NOMO-1 treated with DMSO at 0.1 percent for 48 hours (cell line): Measurements from ENCODE around the gene SCGB1A1.
A peak's percentile ranks its signal among the peaks of the same experiment; 100 is the strongest.

Source experiments
- DNase-seq: peaks from one replicate; lab custom pipeline; 2025; ENCODE audit not compliant: unreplicated experiment; lab: John Stamatoyannopoulos, UW

Gene SCGB1A1

DNA sequence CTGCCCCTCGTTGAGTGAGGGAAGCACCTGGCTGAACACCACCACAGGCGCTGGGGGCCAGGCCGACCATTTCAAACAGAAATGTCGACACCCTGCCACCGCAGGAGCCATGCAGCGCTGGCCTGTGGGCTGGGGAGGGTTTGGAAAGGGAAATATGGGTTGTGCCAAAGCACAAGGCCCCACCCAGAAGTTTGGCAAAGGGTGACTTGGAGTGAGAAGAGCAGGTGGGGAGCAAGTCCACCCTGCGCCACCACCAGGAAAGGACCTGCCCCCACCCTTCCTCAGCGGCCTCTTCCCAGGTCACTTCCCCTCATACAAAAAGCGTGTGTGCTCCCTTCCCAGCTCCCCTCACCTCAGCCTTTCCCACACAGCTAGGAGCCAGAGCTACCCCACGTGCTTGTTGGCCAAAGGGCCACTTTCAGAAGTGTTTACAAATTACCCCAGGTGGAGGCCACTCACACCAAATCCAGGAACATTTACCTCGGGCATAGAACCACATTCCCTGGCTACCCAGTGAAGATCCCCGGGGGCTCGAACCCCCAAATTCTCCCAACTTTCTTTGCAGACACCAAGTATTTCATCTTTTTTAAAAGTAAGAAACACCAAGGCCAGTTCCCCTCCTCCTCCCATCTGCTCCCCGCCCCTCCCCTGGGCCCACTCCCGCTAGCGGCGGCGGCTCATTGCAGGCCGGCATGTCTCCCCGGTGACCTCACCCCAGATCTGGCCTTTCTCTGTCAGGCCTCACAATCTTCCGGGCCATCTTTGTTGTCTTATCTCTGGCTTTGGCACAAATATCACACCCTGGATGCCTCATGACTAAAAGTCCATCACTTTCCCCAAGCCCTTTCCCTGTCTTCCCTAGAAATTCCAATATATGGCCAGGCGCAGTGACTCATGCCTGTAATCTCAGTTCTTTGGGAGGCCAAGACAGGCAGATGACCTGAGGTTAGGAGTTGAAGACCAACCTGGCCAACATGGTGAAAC is 20.5 kb upstream of the SCGB1A1 start:
- peak; percentile 37 for DNase-seq

DNA sequence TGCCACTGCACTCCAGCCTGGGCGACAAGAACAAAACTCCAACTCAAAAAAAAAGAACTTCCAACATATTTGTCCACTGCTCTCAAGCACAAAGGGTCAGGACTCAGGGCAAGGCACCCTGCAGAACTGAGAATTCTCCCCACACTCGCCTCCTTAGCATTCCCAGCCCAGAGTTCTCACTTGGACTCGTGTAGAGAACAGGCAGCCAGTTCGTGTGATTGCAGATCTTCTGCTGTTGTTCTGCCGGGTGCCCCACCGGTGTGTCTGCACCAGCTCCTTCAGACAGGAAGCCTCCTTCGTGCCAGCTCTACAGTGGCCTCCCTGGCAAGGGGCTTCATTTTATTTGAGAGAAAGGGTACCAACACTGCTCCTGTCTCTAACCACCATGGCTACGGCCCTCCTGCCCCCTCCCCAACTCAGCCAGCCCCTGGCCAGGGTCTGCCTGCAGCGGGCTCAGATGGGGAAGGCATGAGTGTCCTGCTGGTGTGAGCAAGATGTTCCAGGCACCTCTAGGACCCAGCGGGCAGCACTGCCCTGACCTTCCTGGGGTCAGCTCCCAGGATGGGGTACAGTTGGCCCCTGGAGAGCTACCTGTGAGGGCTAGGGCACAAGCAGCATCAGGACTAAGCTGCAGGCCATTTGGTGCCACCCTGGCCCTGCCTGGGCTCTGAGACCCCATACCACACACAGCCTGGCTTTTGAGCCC is 19.5 kb upstream of the SCGB1A1 start:
- DNase-seq = no peak

DNA sequence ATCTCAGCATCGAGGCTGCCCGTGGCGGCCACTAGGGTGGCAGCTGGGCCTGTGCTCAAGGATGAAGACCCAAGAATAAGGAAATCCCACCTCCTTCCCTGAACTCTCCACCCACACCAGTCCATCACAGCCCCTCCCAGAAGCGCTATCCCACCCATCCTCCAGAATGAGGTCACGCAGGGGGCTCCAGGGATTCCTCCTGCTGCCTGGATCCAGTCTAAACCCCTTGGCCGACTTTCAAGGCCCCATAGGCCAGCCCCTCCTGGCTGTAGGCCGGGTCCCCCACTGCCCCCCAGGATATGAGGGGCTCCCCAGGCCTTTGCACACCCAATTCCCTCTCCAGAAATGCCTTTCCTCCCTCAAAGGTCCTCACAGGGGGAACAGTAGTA is 19.0 kb upstream of the SCGB1A1 start:
- DNase-seq = no peak

DNA sequence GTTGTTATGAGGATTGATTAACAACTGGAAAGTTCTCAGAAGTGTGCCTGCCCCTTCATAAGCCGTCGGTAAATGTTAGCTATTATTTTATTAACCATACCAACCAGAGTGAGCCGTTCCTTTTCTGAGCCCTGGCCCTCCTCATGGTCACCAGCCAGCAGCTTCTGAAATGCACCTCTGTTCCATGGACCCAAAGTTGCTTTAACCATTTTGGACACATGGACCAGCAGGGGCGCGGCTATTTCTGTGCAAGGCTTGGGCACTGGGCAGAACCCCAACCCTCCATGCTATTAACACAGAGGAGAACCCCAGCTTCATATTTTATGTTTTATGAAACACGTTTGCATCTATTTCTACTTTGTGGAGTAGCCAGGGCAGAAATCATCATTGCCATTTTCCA is 18.6 kb upstream of the SCGB1A1 start:
- no peak for DNase-seq

DNA sequence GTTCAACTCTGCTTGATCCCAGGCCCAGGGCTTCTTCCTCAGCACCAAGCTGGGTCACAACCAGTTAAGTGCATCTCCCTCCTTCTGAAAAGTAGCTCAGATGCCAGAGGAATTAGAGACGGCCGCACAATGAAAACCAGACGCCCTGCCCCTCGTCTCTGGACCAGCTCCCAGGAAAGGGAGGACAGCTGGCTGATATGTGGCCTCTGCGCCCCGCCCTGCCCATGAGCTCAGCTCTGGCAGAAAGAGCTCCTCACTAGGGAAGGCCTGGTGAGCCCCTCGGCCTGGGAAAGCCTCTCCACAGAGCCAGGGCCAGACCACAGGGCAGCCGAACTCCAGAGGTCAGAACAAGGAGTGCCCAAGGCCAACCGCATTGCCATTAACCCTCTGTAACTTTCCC is 18.1 kb upstream of the SCGB1A1 start:
- DNase-seq = no peak

DNA sequence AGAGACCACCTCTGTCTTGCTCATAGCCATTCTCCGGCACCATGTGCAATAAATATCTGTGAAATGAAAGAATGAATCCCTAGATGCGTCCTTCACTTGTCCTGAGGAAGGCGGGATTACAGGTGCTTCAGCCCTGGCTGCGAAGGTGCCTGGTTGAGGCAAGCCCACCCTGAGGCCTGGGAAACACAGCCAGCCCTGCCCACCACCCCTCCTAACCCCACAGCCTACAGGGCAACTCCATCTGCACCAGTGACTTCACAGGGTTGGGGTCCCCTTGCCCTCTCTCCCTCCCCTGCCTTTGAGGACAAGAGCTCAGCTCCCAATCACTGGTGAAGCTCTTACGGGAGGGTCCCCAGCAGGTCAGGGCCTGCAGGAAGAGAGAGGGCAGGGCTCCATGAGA is 17.5 kb upstream of the SCGB1A1 start:
- no peak for DNase-seq

DNA sequence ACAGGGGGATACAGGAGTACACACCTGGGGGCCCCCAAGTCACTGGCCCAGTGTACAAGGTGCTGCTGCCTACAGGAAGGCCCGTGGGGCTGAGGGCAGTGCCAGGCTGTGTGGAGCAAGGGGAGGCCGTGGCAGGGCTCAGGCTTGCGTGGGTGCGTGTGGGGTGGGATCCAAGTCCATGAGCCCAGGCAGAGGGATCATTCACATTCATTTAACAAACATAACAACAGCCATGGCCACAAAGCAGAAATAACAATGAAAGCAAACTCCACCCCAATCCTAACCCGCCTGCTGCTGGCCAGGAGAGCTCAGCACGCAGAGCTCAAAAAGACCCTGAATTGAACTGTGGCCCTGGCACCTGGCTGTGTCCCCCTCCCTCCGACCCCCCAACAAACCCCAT is 17.0 kb upstream of the SCGB1A1 start:
- DNase-seq = no peak

DNA sequence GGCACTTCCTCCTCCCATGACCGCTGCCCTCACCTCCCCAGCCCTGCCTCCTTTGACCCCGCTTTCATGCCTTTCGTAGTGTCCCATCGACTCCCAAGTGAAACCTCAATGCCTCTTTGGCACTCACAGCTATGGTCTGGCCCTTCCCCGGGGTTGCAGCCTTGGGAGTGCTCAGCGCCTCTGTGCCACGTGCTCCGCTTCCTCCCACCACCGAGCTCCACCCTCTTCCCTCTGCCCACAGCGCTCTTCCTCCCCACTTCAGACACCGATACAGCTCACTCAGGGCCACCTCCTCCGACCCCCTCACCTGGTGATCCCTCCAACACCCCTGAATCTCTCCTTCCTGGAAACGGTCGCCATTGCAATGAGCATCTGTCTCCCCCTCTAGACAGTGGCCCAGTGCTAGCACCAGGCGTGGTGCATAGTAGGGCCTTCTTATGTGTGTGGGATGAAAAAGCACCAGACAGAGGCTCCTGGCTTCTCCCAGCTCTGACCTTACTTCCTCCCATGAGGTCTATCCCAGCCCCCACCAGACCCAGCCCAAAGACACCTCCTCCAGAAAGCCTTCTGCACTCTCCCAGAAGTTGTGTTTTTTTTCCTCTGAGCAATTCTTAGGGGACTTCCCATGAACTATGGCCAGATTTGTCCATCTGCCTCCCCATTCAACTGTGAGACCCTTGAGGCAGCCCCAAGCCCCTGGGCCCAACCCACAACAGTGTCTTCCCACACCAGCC is 16.4 kb upstream of the SCGB1A1 start:
- peak; percentile 54 for DNase-seq

DNA sequence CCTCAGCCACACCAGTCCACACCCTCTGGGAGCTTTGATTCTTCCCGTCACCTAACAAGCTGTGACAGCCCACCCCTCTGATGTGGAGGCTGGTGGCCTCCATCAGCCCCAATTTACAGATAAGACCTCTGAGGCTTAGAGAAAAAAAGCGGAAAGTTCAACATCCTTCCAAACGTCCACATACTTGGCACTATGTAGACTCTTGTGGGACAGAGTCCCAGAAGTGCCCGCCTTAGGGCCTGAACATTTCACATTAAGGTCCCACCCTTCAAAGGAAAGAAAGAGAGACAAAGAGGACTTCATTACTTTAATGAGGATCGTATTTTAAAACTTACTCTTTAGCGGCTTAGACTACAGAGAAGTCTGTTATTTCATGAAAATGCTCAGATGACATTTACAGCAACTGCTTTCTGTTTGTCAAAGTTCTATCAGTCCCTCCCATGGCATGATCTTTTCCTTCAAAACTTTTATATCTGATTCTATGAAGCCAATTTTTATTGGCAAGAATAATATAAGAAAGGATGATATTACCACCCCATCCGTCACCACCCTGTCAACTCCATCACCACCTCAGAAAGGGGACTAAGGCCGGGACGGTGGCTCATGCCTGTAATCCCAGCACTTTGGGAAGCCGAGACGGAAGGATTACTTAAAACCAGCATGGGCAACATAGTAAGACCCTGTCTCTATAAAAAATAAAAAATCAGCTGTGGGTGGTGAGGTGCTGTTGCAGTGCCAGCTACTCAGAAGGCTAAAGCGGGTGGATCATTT is 15.7 kb upstream of the SCGB1A1 start:
- DNase-seq = no peak

DNA sequence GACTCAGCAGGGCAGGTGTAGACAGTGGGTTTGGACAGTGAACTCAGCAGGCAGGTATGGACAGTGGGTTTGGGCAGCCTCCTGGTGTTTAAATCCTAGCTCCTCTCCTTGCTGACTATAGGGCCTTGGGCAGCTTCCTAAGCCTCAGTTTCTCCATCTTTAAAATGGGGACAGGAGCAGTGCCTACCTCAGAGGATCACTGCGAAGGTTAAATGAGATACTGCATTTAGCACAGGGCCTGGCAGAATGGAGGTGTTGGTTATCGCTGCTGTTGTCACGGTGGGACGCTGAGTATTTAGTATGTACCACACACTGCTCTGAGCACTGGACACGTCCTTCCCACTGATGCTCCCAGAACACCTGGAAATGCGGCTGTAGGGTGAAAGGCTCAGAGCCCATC is 14.4 kb upstream of the SCGB1A1 start:
- DNase-seq = no peak

DNA sequence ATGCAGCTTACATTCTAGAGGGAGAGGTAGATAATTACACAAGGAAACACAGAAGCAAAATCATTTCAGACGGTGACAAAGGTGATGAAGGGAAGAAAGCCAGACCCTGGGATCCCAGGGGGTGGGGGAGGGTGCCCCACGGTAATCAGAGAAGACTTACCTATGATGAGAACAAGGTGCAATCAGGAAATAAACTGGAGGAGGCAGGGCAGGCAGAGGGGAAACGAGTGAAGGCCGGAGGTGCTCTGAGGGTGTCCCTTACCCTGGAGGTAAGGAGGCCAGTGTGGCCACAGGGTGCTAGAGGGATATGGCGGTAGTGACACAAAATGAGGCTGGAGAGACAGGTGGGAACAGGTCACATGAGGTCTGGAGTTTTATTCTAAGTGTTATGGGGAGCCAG is 13.9 kb upstream of the SCGB1A1 start:
- no peak for DNase-seq

DNA sequence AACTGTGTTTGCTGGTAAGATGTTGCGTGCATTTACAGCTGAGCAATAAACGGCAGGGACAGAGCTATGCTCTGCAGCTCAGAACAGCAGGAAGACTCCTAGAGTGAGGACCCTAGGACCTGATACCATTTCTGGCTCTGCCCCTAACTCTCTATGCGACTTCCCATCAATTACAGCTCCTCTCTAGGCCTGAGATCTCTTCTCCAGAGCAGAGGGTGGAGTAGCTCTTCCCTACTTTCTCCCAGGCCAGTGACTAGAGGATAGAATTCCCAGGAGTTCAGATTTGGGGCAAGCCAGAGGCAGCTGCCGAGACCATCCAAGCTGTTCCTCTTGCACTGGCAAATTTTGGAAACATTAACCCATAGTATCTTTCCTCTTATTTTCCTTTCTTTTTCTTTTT is 12.8 kb upstream of the SCGB1A1 start:
- no peak for DNase-seq

DNA sequence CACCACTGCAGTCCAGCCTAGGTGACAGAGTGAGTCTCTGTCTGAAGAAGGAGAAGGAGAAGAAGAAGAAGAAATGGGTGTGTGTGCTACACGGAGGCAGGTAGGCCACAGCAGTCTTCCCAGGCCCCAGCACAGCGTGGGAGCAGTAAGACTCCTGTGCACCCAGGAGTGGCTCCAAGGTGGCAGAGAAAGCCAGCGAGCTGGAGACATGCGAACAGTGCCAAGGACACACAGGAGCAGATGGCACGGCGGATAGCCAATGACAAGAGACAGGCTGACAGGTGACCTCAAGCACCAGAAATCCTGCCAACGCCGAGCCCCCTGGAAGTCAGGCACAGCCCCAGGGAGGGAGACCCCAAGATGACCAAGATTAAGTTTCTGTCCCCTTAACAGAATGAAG is 9.0 kb upstream of the SCGB1A1 start:
- no peak for DNase-seq

DNA sequence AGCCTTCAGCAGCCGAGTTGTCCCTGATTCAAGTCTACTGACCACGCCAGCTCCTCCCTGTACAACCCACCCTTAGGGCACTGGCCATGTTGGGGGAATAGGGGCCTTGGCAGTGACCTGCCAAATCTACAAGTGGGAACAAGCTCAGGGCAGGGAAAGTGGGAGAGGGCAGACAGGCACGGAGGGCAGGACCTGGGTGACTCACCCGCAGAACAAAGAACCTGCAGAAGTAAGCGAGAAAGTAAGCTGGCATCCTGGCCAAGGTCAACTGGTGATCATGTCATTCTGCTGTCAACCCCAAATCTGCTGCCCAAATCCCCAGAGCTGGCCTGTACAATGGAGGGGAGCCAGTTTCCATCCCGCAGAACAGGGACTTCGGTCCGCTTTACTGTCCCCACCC is 7.9 kb upstream of the SCGB1A1 start:
- DNase-seq = no peak

DNA sequence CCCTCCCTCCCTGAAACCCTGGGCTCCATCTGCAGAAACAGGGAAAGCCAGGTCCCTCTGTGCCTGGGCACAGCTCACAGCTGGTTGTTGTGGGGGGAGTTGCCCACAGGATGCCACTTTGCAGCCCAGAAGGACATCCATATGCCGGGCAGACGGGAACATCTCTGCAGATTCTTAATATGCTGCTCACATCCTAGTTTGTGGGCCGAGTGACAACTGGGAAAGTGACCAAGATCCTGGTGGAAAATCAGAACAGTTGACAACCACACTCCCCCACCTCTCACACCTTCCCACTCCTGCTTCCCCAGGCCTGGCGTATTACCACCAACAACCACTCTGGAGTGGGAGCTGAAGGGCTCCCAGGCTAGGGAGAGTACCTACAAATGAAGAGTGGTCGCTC is 7.3 kb upstream of the SCGB1A1 start:
- no peak for DNase-seq

DNA sequence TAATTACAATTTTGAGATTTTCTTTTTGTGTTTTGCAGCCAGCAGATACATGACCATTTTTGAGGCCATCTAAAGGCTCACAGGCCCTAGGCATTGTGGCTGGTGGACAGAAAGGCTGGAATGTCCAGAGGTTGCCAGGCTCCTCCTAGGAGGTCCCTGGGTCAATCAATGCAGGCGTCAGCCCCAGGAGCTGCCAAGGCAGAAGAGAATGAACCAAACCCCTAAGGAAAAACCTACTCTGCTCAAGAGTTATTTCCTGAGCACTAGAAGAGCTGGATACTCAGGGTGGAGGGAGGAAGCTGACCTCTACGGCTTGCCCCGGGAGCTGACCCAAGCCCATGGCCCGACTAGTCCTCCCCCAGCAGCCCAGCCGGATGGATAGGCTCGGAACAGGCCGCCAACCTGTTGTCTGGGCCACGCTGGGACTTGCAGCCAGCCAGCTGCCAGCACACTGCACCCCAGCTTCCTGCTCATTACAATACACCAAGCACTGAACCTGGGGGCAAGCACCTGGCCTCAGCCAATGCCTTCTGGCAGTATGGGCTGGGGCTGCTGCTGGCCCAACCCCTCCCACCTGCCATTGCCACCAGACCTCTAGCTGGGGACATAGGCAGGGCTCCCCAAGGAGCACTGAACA is 5.7 kb upstream of the SCGB1A1 start:
- no peak for DNase-seq

DNA sequence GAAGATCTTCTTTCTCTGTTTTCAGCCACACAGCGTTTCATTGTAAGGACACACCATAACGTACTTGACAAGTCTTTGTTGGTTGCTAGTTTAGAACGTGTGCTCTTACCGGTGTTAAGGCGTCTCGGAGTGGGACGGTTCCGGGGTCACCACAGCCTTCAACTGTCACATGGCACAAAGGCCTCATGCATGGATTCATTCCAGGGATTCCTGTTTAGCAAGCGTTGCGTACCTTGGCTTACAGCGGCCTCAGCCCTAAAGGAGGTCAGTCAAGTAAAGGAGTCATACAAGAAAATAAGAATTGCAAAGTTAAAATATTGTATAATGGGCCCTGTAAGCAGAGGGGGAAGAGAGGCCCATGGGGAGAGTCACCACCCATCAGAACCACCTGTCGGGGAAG is 2.2 kb upstream of the SCGB1A1 start:
- DNase-seq = no peak

DNA sequence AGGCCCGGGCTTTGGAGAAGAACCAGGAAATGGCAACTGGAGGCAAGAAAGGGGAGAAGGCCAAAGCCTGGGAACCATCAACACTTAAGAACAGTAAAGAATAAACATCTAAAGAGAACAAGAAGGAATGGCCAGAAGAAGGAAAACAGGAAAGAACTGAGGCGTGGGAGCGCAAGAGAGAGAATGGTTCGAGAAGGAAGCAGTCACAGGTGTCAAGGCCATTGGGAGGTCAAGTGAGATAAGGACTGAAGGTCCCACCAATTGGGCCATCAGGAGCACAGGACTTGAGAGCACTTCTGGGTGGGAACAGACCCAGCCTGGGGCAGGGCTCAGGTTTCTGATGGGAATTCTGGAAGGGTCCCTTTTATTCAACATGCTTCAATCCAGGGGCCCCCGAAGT is 697 bp upstream of the SCGB1A1 start:
- DNase-seq = no peak

DNA sequence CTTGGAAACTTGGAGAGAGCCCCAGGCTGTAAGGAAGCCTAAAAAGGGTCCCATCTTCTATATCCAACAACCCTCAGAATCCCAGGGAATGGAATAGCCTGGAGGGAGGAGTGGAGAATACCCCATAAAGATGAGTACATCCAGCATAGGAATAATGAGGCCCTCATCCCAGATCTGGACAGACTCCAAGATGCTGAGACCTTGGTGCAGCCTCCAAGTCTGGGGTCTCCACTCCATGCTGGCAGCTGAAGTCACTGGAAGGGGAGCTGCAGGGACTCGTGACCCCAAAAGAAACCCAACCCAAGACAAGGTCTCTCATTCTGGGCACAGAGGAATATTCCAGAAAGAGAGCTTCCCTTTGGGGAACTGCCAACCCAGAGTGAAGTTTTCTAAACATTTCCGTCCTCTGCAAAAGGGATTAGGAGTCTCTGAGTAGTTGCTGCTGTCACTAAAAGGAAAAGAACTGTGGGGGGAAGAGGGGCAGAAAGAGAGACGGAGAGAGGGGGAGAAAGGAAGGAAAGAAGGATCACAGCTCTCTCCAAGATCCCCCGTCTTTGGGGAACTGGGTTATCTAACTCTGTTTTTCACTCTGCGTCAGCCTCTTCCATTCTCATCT is 589 bp downstream of the SCGB1A1 start:
- no peak for DNase-seq

DNA sequence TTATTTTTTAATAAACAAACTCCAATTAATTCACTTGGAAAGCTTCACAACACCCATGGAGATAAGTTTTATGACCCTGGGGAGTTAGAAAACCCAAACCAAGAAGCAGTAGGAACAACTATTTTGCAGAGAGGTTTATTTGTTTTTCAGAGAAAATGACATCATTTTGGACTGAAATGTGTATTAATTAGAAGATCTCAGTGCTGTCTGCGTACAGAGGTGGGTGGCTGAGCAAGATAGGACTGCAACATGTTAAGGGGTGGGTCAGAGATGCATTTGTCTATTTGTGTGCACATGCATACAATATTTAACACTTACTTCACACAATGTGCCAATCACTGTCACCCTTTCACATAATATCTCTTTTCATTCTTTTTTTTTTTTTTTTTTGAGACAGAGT is 1.1 kb downstream of the SCGB1A1 start:
- no peak for DNase-seq
